Smooth muscle cell (in vitro differentiated cells): ENCODE measurements around the gene DOCK9. TPM values are rescaled to one million over a fixed set of nuclear protein-coding genes. Genes with fewer than 3 reads are reported as not detected.

Source experiments
- DNase-seq: peaks from one replicate; lab custom pipeline; 2025; ENCODE audit not compliant: unreplicated experiment; lab: John Stamatoyannopoulos, UW
- H2AFZ ChIP-seq: fragments of 200-600 bp; sonication (generic); 2 replicates; pipeline ENCODE4 v1.6.0; 2016; ENCODE audit warnings: antibody characterized with exemption, low read depth, mild to moderate bottlenecking
- H3F3A ChIP-seq: fragments of 200-600 bp; sonication (generic); 2 replicates; pipeline ENCODE4 v1.6.0; 2017; ENCODE audit warnings: antibody characterized with exemption, low read depth
- H3K27ac ChIP-seq: fragments of 200-600 bp; sonication (generic); 2 replicates; pipeline ENCODE4 v1.5.1; 2016; ENCODE audit warnings: low read depth, mild to moderate bottlenecking
- H3K27me3 ChIP-seq: fragments of 200-600 bp; sonication (generic); 2 replicates; pipeline ENCODE4 v1.6.1; 2016; ENCODE audit warnings: low read depth, mild to moderate bottlenecking
- H3K36me3 ChIP-seq: fragments of 200-600 bp; sonication (generic); 2 replicates; pipeline ENCODE4 v1.5.1; 2016; ENCODE audit warnings: low read depth
- H3K4me1 ChIP-seq: fragments of 200-600 bp; sonication (generic); 2 replicates; pipeline ENCODE4 v1.5.1; 2016; ENCODE audit warnings: low read depth
- H3K4me2 ChIP-seq: fragments of 200-600 bp; sonication (generic); 2 replicates; pipeline ENCODE4 v1.6.0; 2016; ENCODE audit warnings: mild to moderate bottlenecking
- H3K4me3 ChIP-seq: fragments of 200-600 bp; sonication (generic); 2 replicates; pipeline ENCODE4 v1.5.1; 2016; ENCODE audit warnings: mild to moderate bottlenecking
- H3K79me2 ChIP-seq: fragments of 200-600 bp; sonication (generic); 2 replicates; pipeline ENCODE4 v1.6.0; 2016; ENCODE audit warnings: low read depth, mild to moderate bottlenecking
- H3K9ac ChIP-seq: fragments of 200-600 bp; sonication (generic); 2 replicates; pipeline ENCODE4 v1.6.0; 2016; ENCODE audit warnings: low read depth
- H3K9me3 ChIP-seq: fragments of 200-600 bp; sonication (generic); replicated peaks from 2 replicates; pipeline ENCODE4 v1.5.1; 2016; ENCODE audit warnings: low read depth
- H4K20me1 ChIP-seq: fragments of 200-600 bp; sonication (generic); 2 replicates; pipeline ENCODE4 v1.6.0; 2016; ENCODE audit warnings: low read depth
- CTCF ChIP-seq: fragments of 200-600 bp; sonication (generic); IDR thresholded peaks from 2 replicates; pipeline ENCODE4 v1.5.1; 2017; ENCODE audit warnings: borderline replicate concordance, mild to moderate bottlenecking, antibody characterized with exemption; ENCODE audit not compliant: insufficient read depth, poor library complexity, severe bottlenecking
- WGBS: methylation state at CpG from one replicate; pipeline ENCODE4 v1.1.7; 2016; ENCODE audit warnings: low lambda C conversion rate; 5-methylcytosine and 5-hydroxymethylcytosine counted together
- polyA plus RNA-seq: library from polyadenylated mRNA; unstranded; fragments of >200 nt; fragmentation: Nextera tagmentation; extraction: Ambion mirVana; gene quantifications from 2 replicates; pipeline ENCODE4 v1.2.1, GENCODE V29; 2016
- total RNA-seq: library from RNA; depleted of rRNA; stranded (reverse); fragments of >200 nt; gene quantifications from 2 replicates; pipeline ENCODE4 v1.2.3, GENCODE V29; 2014

Gene DOCK9
- total and polyA plus RNA-seq, 2 experiments from 2014 or later = 5.7 to 25.1 TPM

GRCh38 chr13:98970330-98970729 lies 7.5 kb downstream of the DOCK9 start:
- H3K9ac ChIP-seq = no peak overlapping the region
- no peak overlapping the region for H3K27ac ChIP-seq
- 93% methylated on average over 5 of the region's 5 CpGs for WGBS
- no peak overlapping the region for H3K4me3 ChIP-seq
- H3K79me2 ChIP-seq = peaks cover 4% of the 10 kb centered on the region
- H3K27me3 ChIP-seq = no peaks in the 10 kb centered on the region
- no peak overlapping the region for H2AFZ ChIP-seq
- H4K20me1 ChIP-seq = no peaks in the 10 kb centered on the region
- H3K4me2 ChIP-seq = no peak overlapping the region
- H3F3A ChIP-seq = peaks cover 11% of the 10 kb centered on the region
- H3K36me3 ChIP-seq = no peaks in the 10 kb centered on the region
- TF ChIP-seq CTCF = no peak
- H3K9me3 ChIP-seq = no peaks in the 10 kb centered on the region
- DNase-seq = no peak
- H3K4me1 ChIP-seq = peaks cover 11% of the 10 kb centered on the region

DNA sequence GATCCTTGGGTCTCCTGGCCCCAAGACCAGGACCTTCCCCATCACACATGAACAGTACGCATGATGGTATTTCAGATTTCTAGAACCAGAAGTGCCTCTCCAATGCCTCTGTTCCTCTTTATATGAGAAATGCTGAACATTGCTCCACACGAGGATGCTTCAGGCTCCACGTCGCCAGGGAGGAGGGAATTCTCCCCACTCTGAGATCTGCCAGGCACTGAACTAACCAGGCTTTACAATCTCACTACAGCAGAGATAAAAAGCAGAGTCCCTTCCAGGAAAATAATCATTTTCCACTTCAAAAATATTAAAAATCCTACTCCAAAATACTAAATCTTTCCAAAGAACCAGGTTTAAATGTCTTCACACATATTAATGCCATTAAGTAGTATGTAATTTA lies 10.4 kb downstream of the DOCK9 start:
- Histone ChIP-seq H3K27ac (no peak overlapping the region), H3K27me3 (no peaks in the 10 kb centered on the region), H2AFZ (no peak overlapping the region), H3K4me3 (no peak overlapping the region), H3K9me3 (no peaks in the 10 kb centered on the region), H3F3A (peaks cover 8% of the 10 kb centered on the region), H3K36me3 (no peaks in the 10 kb centered on the region), H3K79me2 (peaks cover 4% of the 10 kb centered on the region), H3K4me2 (no peak overlapping the region), H4K20me1 (no peaks in the 10 kb centered on the region), H3K4me1 (peaks cover 3% of the 10 kb centered on the region), H3K9ac (no peak overlapping the region)
- 61% methylated on average over 4 of the region's 4 CpGs for WGBS
- DNase-seq = no peak
- no peak for TF ChIP-seq CTCF

DNA sequence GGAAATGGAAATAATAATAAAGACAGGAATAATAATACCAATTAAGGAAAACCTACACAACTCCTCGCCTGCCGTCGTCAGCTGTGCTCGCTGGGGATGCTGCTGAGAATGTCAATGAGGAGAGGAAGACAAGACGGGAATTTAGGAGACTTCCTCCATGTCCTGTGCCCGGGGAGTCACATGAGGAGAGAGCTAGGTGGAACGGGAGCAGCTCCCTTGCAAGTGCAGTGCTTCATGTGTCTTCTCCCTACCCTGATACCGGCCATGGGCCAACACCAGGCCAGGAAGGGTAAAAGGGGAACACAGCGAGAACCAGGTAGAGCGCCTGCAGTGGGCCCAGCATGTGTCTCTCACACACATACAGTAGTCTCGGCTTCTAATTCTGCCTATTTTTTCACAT lies 11.8 kb downstream of the DOCK9 start:
- peaks cover 4% of the 10 kb centered on the region for H3K79me2 ChIP-seq
- no peak overlapping the region for H2AFZ ChIP-seq
- no peak for TF ChIP-seq CTCF

DNA sequence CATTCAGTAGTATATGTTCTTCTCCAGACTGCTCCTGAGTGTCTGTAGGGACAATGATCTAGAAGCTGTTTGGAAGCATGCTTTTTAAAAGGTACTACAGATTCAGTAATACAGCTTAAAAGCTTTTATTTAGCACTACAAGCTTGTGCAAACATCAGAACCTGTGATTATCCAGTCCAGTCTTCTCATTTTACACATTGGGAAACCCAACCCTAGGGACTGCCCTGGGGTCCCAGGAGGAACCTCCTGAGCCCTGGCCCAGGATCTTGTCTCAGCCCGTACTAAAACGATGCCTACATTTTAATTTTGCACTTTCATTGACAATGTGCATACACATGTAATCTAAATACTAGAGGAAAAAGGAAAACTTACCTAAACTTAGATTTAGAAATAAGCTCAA lies 12.5 kb downstream of the DOCK9 start:
- no peak overlapping the region for H3K27ac ChIP-seq
- H3K4me1 ChIP-seq = no peaks in the 10 kb centered on the region
- no peak for DNase-seq
- no peaks in the 10 kb centered on the region for H3K9me3 ChIP-seq
- no peaks in the 10 kb centered on the region for H3K36me3 ChIP-seq
- no peaks in the 10 kb centered on the region for H4K20me1 ChIP-seq
- TF ChIP-seq CTCF = no peak
- 91% methylated on average over 2 of the region's 2 CpGs for WGBS
- peaks cover 4% of the 10 kb centered on the region for H3K79me2 ChIP-seq
- H3K4me3 ChIP-seq = no peak overlapping the region
- H3K27me3 ChIP-seq = no peaks in the 10 kb centered on the region
- no peak overlapping the region for H3K4me2 ChIP-seq
- H3F3A ChIP-seq = no peaks in the 10 kb centered on the region
- no peak overlapping the region for H2AFZ ChIP-seq
- no peak overlapping the region for H3K9ac ChIP-seq

More for the DNA sequence above, 11.8 kb downstream of the DOCK9 start:
- Histone ChIP-seq H3K4me3 (no peak overlapping the region), H3F3A (no peaks in the 10 kb centered on the region), H3K36me3 (no peaks in the 10 kb centered on the region), H3K4me2 (no peak overlapping the region), H3K9ac (no peak overlapping the region), H3K27ac (no peak overlapping the region), H3K27me3 (no peaks in the 10 kb centered on the region), H3K9me3 (no peaks in the 10 kb centered on the region), H4K20me1 (no peaks in the 10 kb centered on the region), H3K4me1 (no peaks in the 10 kb centered on the region)
- 93% methylated on average over 11 of the region's 11 CpGs for WGBS
- no peak for DNase-seq
